ENCODE measurements around the gene MCF2L. TPM values are rescaled to one million over a fixed set of nuclear protein-coding genes. Genes with fewer than 3 reads are reported as not detected.
"Not testable (repeated sequence)": the region's sequence is repeated elsewhere in the genome, so short reads cannot be mapped to it uniquely, and the experiment has no call there.

The MCF2L gene
- total RNA-seq, 1 donor from 2014 or later, result under 0.01 TPM

DNA sequence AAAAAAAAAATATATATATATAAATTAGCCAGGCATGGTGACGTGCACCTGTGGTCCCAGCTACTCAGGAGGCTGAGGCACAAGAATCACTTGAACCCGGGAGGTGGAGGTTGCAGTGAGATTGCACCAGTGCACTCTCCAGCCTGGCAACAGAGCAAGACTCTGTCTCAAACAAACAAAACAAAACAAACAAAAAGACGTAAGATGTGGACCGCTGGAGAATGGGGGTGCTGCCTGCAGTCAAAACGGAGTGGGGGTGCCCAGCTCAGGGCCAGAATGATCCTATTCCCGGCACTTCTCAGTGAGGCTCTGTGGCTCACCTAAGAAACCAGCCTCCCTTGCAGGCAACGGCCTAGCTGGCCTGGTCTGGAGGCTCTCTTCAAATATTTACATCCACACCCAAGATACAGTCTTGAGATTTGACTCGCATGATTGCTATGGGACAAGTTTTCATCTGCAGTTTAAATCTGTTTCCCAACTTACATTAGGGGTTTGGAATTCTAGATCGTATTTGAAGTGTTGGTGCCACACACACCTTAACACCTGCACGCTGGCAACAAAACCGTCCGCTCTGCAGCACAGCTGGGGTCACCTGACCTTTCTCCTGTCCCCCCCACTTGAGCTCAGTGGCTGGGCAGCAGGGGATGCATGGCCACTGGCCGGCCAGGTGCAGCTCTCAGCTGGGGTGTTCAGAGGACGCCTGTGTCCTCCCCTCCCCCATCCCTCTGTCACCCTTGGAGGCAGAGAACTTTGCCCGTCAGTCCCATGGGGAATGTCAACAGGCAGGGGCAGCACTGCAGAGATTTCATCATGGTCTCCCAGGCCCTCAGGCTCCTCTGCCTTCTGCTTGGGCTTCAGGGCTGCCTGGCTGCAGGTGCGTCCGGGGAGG lies 136.3 kb downstream of the MCF2L start, which contains the start of gene F7:
Gene F7 (plus strand): TSS at position 760 of the 889 bp plus-strand sequence. CDS start 51 bp downstream, at position 811.
- FAIRE-seq (no peak), DNase-seq (ENCODE audit: low read depth) (no peak)
- Histone ChIP-seq H3K36me3 (ENCODE audit: control insufficient read depth, insufficient read depth, low read length) (no peaks in the 10 kb centered on the region), H3K4me3 (ENCODE audit: low read depth, low read length) (no peak within 1 kb of the TSS), H3K27me3 (ENCODE audit: control insufficient read depth, insufficient read depth, low read length) (peaks cover 11% of the 10 kb centered on the region)
- TF ChIP-seq, protein P1, sequence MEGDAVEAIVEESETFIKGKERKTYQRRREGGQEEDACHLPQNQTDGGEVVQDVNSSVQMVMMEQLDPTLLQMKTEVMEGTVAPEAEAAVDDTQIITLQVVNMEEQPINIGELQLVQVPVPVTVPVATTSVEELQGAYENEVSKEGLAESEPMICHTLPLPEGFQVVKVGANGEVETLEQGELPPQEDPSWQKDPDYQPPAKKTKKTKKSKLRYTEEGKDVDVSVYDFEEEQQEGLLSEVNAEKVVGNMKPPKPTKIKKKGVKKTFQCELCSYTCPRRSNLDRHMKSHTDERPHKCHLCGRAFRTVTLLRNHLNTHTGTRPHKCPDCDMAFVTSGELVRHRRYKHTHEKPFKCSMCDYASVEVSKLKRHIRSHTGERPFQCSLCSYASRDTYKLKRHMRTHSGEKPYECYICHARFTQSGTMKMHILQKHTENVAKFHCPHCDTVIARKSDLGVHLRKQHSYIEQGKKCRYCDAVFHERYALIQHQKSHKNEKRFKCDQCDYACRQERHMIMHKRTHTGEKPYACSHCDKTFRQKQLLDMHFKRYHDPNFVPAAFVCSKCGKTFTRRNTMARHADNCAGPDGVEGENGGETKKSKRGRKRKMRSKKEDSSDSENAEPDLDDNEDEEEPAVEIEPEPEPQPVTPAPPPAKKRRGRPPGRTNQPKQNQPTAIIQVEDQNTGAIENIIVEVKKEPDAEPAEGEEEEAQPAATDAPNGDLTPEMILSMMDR (IDR thresholded peaks at IDR 0.05; ENCODE audit: insufficient read depth, low read length, severe bottlenecking), result no peak

DNA sequence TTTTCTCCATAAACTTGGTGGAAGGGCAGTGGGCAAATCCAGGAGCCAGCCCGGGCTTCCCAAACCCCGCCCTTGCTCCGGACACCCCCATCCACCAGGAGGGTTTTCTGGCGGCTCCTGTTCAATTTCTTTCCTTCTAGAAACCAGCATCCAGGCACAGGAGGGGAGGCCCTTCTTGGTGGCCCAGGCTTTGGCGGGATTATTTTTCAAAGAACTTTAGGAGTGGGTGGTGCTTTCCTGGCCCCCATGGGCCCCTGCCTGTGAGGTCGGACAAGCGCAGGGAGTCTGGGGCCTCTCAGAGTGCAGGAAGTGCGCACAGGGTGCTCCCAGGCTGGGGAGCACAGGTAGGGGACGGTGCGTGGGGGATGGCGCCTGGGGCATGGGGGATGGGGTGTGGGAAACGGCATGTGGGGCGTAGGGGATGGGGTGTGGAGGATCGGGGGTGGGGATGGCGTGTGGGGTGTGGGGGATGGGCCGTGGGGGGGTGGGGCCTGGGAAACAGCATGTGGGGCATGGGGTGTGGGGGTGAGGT lies 137.0 kb downstream of the MCF2L start:
- H3K36me3 ChIP-seq (ENCODE audit: control insufficient read depth, insufficient read depth, low read length), result no peaks in the 10 kb centered on the region
- no peak overlapping the region for H3K4me3 ChIP-seq (ENCODE audit: low read depth, low read length)
- DNase-seq (ENCODE audit: low read depth) (no peak), FAIRE-seq (no peak)
- H3K27me3 ChIP-seq (ENCODE audit: control insufficient read depth, insufficient read depth, low read length), result peaks cover 17% of the 10 kb centered on the region
- TF ChIP-seq, protein P1 (IDR thresholded peaks at IDR 0.05; ENCODE audit: insufficient read depth, low read length, severe bottlenecking), result no peak

DNA sequence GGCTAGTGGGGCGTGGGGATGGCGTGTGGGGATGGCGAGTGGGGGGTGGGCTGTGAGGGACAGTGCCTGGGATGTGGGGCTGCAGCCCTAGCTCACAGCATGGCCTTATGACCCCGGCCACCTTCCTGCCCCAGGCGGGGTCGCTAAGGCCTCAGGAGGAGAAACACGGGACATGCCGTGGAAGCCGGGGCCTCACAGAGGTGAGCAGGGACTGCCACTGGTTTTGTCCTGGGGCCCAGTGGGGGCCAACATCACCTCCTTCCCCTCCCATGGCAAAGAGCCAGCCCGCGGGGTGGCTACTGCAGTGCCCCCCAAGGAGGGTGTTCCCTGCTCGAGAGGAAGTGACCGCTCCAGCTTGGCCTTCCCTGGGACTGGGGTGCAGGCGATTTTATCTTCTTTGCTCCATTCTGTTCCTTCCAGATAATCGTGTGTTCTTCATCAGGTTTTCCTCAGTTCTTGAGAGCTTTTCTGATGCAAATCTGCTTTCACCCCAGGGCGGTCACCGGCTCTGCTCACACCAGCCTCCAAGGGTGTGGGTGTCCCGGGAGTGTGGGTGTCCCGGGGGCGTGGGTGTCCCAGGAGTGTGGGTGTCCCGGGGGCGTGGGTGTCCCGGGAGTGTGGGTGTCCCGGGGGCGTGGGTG lies 137.8 kb downstream of the MCF2L start:
- no peak overlapping the region for H3K4me3 ChIP-seq (ENCODE audit: low read depth, low read length)
- peaks cover 19% of the 10 kb centered on the region for H3K27me3 ChIP-seq (ENCODE audit: control insufficient read depth, insufficient read depth, low read length)
- TF ChIP-seq, protein P1 (IDR thresholded peaks at IDR 0.05; ENCODE audit: insufficient read depth, low read length, severe bottlenecking), result no peak
- no peaks in the 10 kb centered on the region for H3K36me3 ChIP-seq (ENCODE audit: control insufficient read depth, insufficient read depth, low read length)
- no peak for FAIRE-seq
- DNase-seq (ENCODE audit: low read depth), result no peak

DNA sequence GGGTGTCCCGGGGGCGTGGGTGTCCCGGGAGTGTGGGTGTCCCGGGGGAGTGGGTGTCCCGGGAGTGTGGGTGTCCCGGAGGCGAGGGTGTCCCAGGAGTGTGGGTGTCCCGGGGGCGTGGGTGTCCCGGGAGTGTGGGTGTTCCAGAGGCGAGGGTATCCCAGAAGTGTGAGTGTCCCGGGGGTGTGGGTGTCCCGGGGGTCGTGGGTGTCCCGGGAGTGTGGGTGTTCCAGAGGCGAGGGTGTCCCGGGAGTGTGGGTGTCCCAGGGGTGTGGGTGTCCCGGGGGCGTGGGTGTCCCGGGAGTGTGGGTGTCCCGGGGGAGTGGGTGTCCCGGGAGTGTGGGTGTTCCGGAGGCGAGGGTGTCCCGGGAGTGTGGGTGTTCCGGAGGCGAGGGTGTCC lies 139.5 kb downstream of the MCF2L start:
- not testable (repeated sequence) for FAIRE-seq; H3K36me3 ChIP-seq (ENCODE audit: control insufficient read depth, insufficient read depth, low read length); DNase-seq (ENCODE audit: low read depth); H3K4me3 ChIP-seq (ENCODE audit: low read depth, low read length)
- peaks cover 19% of the 10 kb centered on the region for H3K27me3 ChIP-seq (ENCODE audit: control insufficient read depth, insufficient read depth, low read length)

DNA sequence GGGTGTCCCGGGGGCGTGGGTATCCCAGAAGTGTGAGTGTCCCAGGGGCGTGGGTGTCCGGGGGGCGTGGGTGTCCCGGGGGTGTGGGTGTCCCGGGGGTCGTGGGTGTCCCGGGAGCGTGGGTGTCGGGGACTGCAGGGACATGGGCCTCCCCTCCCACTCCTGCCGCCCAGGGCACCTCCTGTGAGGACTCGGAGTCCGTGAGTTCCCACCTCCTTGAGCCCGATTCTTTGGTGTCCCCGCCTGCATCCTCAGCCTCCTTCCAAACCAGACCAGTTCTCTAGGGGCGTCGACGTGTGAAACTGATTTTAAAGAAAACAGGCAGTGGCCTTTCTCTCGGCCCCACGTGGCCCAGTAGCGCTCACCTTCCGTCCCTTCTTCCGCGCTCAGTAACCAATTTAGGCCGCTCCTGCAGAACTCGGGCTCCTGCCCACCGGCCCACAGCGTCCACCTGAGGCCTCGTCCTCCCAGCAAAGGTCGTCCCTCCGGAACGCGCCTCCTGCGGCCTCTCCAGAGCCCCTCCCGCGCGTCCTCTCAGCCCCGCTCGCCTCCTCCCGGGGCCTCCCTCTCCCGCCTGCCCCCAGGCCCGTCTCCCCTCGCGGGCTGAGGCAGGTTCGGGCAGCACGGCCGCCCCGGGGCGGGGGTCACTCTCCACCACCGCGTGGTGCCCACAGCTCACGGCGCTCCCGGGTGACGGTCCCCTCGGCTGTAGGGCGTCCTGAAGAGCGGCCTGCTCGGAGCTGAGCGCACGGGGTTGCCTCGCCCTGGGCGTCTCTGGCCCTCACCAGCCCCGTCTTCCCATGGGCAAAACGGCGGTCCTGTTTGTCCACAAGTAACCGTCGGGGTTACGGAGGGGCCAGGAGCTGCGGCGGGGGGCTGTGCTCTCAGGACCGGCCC lies 140.4 kb downstream of the MCF2L start:
- Histone ChIP-seq H3K4me3 (ENCODE audit: low read depth, low read length) (no peak overlapping the region), H3K36me3 (ENCODE audit: control insufficient read depth, insufficient read depth, low read length) (no peaks in the 10 kb centered on the region), H3K27me3 (ENCODE audit: control insufficient read depth, insufficient read depth, low read length) (peaks cover 15% of the 10 kb centered on the region)
- FAIRE-seq (no peak), DNase-seq (ENCODE audit: low read depth) (no peak)
- TF ChIP-seq, protein P1 (IDR thresholded peaks at IDR 0.05; ENCODE audit: insufficient read depth, low read length, severe bottlenecking), result no peak
